ENCODE measurements around the gene TEX52.

The TEX52 gene

DNA sequence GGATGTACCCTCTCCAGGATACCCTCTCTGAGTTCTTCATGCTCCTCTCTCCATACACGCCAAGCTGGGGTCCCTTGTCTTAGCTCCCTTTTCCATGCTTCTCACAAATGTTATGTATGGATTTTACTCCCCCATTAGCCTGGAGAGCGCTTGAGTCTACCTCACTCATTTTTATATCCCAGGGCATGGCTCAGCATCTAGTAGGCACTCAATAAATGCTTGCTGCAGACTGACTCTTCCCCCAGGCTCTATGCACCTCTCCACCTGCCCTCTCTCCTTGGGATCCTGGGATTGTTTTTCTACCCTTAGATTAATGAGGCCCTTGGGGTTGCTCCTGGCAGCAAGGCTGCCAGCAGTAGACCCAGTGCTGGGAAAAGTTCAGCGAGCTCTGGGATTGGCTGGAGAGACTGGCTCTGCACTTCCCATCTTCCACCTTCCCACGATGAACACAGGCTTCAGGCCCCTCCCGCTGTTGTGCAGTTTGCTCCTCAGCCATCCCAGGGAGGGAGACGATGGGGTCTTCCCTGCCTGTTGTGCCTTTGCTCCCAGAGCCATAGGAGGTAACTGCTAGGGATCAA, 24.2 kb downstream of the TEX52 start:
- no peak for DNase-seq (ENCODE audit: low read depth in 2 of 2)

DNA sequence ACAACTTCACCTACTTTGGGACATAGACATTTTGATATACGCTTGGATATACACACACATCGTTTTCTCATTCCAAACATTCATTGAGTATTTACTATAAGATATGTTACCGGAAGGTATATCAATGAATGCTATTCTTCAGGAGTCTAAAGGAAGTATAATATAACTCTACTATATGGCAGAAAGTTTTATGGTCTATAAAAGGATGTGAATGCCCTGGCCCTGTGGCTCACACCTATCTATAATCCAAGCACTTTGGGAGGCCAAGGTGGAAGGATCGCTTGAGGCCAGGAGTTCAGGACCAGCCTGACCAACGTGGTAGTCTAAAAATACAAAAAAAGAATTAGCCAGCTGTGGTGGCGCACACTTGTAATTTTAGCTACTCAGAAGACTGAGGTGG, 27.6 kb downstream of the TEX52 start:
- DNase-seq (ENCODE audit: low read depth in 2 of 2) = no peak

GRCh38 chr12:2826721-2827515, 29.9 kb downstream of the TEX52 start:
- no peak for DNase-seq (ENCODE audit: low read depth in 2 of 2)

DNA sequence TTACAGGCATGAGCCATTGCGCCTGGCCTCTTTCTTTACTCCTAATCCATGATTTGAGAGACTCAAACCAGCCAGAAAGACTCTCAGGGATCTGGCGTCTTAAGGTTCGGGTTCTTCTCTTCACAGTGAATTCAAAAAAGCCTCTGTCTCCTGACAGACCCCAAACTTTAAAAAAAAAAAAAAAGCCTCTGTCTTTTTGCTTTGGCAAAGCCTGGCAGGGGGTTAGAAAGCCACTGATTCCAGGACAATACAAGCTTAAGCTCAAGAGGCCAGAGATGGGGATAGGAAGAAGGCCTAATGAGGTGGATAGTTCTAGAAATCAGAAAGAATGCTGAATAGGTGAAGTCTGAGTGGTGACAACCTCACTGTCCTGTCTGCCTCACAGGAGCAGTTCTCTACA, 30.8 kb downstream of the TEX52 start:
- DNase-seq (ENCODE audit: low read depth in 2 of 2) = no peak

DNA sequence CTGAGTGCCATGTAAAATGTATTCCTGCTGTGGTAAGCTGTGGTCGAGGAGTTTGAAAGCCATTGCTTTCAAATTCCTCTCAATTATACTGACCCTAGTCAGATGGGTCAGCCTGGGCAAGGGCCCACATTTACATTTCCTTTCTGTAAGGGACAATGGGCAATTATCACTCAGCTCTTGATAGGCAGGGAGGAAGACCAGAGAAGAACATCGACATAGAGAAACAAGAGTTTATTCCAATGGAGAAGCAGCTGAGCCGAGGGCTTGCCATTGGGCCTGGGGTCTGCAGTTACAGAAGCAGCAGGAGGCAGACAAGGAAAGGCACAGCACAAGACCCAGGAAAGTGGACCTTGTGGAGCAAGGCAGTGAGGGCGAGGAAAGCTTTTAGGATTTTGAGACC, 31.7 kb downstream of the TEX52 start:
- DNase-seq (ENCODE audit: low read depth in 2 of 2) = no peak

- DNase-seq (ENCODE audit: low read depth in 2 of 2) = no peak
Measured at GRCh38 chr12:2824541-2824940, 32.3 kb downstream of the TEX52 start.

GRCh38 chr12:2823483-2823882, 33.4 kb downstream of the TEX52 start:
- DNase-seq (ENCODE audit: low read depth in 2 of 2) = no peak

DNA sequence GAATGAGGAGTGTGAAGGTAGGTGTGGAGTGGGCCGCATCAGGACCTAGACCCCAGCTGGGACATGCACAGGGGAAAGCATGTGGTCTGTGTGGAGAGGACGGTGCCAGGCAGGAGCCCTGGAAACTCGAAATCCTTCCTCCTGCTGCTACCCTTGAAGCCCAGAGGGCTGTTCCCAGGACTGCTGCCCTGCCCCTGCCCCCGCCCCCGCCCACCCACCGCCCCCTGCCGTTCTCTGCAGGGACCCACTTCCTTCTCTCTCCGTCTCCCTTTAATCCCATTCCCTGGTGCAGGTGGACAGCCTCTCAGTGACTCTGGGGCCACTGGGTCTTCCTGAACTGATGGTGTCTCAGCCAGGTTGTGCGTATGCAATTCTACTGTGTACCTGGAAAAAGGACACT, 36.4 kb downstream of the TEX52 start:
- no peak for DNase-seq (ENCODE audit: low read depth in 2 of 2)

- no peak for DNase-seq (ENCODE audit: low read depth in 2 of 2)
Measured at GRCh38 chr12:2819810-2820209, 37.0 kb downstream of the TEX52 start.

DNA sequence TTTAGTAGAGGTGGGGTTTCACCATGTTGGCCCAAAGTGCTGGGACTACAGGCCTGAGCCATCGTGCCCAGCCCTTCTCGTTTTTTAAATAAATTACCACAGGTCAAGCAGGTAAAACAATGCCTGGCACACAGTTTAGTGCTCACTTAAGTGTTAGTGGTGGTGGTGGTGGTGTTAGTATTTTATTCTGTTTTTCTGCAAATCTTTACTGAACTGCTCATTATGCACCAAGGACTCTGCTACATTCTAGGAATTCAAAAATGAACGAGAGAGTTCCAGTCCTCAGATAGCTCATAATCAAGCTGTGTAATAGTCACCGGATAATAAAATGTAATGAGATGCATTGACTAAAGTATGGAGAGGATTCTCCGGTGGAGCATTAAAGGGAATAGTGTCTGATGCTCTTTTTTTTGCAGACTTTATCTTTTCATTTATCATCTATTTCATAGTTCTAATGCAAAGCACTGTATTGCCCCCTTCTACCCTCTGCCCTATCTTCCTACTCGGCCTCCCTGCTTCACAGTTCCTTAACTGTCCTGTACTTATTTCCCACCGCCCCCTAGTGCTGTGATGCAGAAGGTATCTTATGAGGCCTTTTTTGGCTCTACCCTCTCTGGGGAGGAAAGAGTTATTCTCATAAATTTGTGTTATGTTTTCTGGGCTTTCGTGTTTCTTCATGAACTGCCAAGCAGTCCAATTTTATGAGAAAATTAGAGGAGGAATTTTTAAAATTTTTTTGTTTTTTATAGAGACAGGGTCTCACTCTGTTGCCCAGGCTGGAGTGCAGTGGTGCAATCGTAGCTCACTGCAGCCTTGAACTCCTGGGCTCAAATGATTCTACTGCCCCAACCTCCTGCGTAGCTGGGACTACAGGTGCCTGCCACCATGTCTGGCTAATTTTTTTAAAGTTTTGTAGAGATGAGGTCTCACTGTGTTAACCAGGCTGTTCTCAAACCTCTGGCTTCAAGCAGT, 43.3 kb downstream of the TEX52 start:
- DNase-seq (ENCODE audit: low read depth in 2 of 2) = peak in 1 of 2 donors; percentile 32

- DNase-seq (ENCODE audit: low read depth in 2 of 2) = peak; percentile 90 to 96
Measured at GRCh38 chr12:2812290-2813213, 44.3 kb downstream of the TEX52 start, which contains the start of gene ITFG2. ITFG2 (plus strand) TSS chr12:2812668; CDS start chr12:2812761, 93 bp downstream.

DNA sequence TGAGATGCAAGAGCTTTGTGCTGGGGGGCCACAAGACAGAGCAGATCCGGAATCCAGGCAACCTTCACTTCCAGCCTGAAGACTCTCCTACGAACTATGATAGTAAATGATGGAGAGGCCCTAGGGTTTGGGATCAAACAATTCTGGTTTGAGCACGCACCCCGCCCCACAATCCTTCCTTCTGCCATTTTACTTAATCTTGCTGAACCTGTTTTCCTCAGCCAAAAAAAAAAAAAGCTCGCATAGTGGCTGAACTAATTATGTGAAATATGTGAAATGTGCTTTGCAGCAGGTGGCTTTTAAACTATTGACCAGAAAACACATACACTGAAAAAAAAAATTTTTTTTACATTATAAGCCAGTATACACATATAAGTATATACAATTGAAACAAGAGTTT, 45.0 kb downstream of the TEX52 start:
- no peak for DNase-seq (ENCODE audit: low read depth in 2 of 2)

- DNase-seq (ENCODE audit: low read depth in 2 of 2) = no peak
Measured at GRCh38 chr12:2806700-2807099, 50.1 kb downstream of the TEX52 start.

- DNase-seq (ENCODE audit: low read depth in 2 of 2) = no peak
Measured at GRCh38 chr12:2805143-2805520, 51.7 kb downstream of the TEX52 start.

GRCh38 chr12:2804393-2805142, 52.3 kb downstream of the TEX52 start:
- DNase-seq (ENCODE audit: low read depth in 2 of 2) = no peak

GRCh38 chr12:2803635-2804392, 53.0 kb downstream of the TEX52 start:
- DNase-seq (ENCODE audit: low read depth in 2 of 2) = no peak

GRCh38 chr12:2801044-2801783, 55.6 kb downstream of the TEX52 start:
- DNase-seq (ENCODE audit: low read depth in 2 of 2) = no peak

GRCh38 chr12:2800046-2800570, 56.7 kb downstream of the TEX52 start:
- DNase-seq (ENCODE audit: low read depth in 2 of 2) = no peak
